VCaP (cell line): Measurements from ENCODE around the gene RFX2.

Experiments
- H3K27ac ChIP-seq: fragments of 450-650 bp; 2 replicates; pipeline ENCODE4 v1.5.1; 2017
- TF ChIP-seq, protein P1 (sequence below): fragments of 450-650 bp; conservative IDR thresholded peaks from 2 replicates; pipeline ENCODE4 v1.5.1; 2017; ENCODE audit warnings: mild to moderate bottlenecking, moderate library complexity

The RFX2 gene

DNA sequence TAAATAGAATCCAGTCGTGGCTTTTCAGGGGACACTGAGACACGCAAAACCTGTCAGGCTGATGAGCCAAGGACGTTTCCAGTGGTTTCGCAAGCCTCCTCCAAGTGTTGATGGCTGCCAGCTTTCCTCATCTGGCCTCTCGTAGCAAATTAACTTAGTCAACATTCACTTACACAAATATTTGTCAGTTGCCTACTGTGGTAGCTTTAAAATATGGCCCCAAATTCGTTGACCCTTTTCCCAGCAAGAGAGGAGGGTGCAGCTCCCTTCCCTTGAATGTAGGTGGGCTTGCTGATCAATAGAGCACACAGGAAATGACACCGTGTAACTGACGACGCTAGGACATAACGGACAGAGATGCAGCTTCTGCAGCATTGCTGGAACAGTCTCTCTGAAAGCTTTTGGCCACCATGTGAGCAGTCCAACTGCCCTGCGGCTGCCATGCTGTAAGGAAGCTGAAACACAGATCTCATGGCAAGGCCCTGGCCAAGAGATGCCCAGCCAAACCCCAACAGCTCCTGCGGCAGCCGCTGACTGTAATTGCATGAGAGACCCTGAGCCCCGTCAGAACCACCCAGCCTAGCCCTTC lies 126.8 kb downstream of the RFX2 start:
- TF ChIP-seq, protein P1, sequence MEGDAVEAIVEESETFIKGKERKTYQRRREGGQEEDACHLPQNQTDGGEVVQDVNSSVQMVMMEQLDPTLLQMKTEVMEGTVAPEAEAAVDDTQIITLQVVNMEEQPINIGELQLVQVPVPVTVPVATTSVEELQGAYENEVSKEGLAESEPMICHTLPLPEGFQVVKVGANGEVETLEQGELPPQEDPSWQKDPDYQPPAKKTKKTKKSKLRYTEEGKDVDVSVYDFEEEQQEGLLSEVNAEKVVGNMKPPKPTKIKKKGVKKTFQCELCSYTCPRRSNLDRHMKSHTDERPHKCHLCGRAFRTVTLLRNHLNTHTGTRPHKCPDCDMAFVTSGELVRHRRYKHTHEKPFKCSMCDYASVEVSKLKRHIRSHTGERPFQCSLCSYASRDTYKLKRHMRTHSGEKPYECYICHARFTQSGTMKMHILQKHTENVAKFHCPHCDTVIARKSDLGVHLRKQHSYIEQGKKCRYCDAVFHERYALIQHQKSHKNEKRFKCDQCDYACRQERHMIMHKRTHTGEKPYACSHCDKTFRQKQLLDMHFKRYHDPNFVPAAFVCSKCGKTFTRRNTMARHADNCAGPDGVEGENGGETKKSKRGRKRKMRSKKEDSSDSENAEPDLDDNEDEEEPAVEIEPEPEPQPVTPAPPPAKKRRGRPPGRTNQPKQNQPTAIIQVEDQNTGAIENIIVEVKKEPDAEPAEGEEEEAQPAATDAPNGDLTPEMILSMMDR, result no peak
- H3K27ac ChIP-seq, result no peak overlapping the region; the same call in 1 of the 2 replicates

DNA sequence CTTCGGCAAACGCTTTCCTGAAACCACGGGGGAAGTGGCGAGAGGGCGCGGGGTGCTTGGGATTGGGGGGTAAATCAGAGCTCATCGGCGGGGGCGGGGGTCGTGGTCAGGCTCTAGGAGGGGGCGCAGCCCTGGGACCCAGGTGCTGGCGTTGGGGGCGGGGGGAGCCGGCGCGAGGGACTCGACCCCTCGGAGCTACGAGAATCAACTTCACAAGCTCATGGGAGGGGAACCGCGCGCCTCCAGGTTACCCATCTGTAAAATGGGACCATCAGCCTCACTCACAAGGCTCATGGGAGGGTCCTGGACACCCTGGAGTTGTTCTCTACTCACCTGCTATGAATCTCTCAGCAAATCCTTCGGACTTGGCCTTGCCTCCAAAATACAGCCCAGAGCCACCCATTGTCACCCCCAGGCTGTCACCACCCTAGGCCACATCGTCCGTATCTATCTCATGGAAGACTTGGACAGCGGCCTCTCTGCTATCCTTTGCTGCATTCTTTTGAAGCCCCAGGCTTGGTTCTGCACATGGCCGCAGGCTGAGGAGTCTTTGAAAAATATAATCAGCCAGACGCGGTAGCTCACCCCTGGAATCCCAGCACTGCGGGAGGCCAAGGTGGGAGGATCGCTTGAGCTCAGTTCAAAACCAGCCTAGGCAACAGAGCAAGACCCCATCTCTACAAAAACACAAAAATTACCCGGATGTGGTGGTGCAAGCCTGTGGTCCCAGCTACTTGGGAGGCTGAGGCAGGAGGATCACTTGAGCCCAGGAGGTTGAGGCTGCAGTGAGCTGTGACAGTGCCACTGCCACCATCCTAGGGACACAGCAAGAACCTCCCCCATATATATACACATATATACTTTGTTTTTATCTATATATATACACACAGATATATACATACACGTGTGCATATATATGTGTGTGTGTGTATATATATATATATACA lies 131.4 kb downstream of the RFX2 start:
- peak overlapping the region; percentile 80 for H3K27ac ChIP-seq
- TF ChIP-seq, protein P1, result no peak

DNA sequence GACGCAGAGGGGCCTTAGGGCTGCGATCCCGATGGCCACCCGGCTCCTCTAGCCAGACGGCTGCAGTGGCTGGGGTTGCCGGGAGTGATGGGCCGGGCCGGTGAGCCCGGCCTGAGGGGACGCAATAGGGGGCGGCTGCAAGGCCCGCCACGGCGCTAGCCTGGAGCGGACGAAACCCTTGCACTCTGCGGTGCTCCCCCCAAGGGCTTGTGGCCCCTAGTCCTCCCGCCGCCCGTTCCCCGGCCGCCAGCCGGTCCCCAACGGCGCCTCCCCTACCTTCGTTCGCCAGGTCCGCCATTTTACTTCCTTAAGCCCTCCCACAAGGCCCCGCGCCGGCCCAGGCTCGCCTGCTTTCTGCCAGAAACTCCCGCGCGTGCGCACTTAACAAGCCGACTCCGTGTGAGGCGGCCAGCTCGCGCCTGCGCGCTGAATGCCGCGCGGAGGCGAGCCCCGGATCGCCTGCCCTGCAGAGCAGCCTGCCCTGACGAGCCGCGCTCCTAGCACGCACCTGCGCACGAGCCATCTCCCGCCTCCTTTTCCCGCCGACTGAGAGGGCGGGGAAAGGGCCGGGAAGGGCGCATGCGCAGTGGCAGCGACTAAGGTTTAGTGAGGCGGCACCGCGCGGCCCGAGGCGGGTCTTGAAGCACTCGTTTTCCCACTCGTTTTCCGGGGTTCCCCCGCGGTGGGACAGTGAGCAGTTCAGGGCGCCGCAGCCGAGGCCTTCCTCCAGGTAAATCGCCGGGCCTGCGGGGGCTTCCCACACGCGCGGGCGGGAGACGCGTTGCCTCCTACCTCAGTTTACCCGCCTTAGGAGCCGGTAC lies 132.3 kb downstream of the RFX2 start, which contains the start of gene RANBP3:
Gene RANBP3 (minus strand): TSS at position 356 of the 821 bp plus-strand sequence. CDS start 58 bp downstream, at position 298.
- TF ChIP-seq, protein P1, result no peak

GRCh38 chr19:5977222-5977784 lies 133.0 kb downstream of the RFX2 start:
- TF ChIP-seq, protein P1, result no peak
- peak overlapping the region; percentile 80 for H3K27ac ChIP-seq

More for the DNA sequence above, 132.3 kb downstream of the RFX2 start, which contains the start of gene RANBP3:
- H3K27ac ChIP-seq, result peak within 1 kb of the TSS; percentile 80

DNA sequence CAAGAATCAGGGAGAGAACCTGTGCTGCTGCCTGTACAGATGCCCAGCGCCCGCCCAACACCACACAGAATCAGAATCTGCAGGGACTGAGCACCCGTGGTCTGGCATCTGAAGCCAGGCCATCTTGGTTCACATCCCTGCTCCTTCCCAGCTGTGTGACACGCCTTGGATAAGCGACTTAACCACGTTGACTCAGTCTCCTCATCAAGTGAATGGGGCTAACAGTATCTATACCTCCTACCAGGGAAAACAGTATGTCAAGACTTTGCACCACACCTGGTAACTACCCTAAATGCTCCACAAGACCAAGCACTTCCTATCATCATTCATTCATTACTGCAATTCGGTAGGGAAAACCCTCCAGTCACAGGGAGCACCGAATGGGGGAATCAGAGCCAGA lies 133.5 kb downstream of the RFX2 start:
- TF ChIP-seq, protein P1, result no peak
- peak overlapping the region; percentile 80; the same call in 1 of the 2 replicates for H3K27ac ChIP-seq

GRCh38 chr19:5975388-5975728 lies 134.9 kb downstream of the RFX2 start:
- H3K27ac ChIP-seq, result no peak overlapping the region

More at GRCh38 chr19:5975388-5975728, 134.9 kb downstream of the RFX2 start:
- TF ChIP-seq, protein P1, result no peak
